MM.1S (cell line): ENCODE data around the gene DPEP2NB.

ENCODE experiments used
- DNase-seq: peaks from one replicate; pipeline ENCODE4 v3.0.0-alpha.2; 2015
- H2AFZ ChIP-seq: fragments of 300-600 bp; sonication (generic); 2 replicates; pipeline ENCODE4 v1.6.0; 2016; ENCODE audit warnings: antibody characterized with exemption, low read length
- H3F3A ChIP-seq: fragments of 300-600 bp; sonication (generic); 2 replicates; pipeline ENCODE4 v1.6.1; 2016; ENCODE audit warnings: mild to moderate bottlenecking, antibody characterized with exemption, low read length, moderate library complexity, mixed read lengths; ENCODE audit not compliant: insufficient read depth
- H3K27ac ChIP-seq: fragments of 300-600 bp; sonication (generic); 2 replicates; pipeline ENCODE4 v1.5.1; 2016; ENCODE audit warnings: mild to moderate bottlenecking, low read length
- H3K27me3 ChIP-seq: fragments of 300-600 bp; sonication (generic); replicated peaks from 2 replicates; pipeline ENCODE4 v1.6.0; 2016; ENCODE audit warnings: low read length; ENCODE audit not compliant: insufficient read depth
- H3K36me3 ChIP-seq: fragments of 300-600 bp; sonication (generic); replicated peaks from 2 replicates; pipeline ENCODE4 v1.6.1; 2016; ENCODE audit warnings: mild to moderate bottlenecking, low read length, mixed read lengths; ENCODE audit not compliant: insufficient read depth
- H3K4me1 ChIP-seq: fragments of 300-600 bp; sonication (generic); 2 replicates; pipeline ENCODE4 v1.6.1; 2016; ENCODE audit warnings: low read length, mixed read lengths
- H3K4me2 ChIP-seq: fragments of 300-600 bp; sonication (generic); 2 replicates; pipeline ENCODE4 v1.6.0; 2016; ENCODE audit warnings: low read depth, low read length
- H3K4me3 ChIP-seq: fragments of 300-600 bp; sonication (generic); 2 replicates; pipeline ENCODE4 v1.5.1; 2016; ENCODE audit warnings: low read length, mixed read lengths
- H3K79me2 ChIP-seq: fragments of 300-600 bp; sonication (generic); 2 replicates; pipeline ENCODE4 v1.6.1; 2016; ENCODE audit warnings: mixed run types, low read length, mixed read lengths
- H3K9ac ChIP-seq: fragments of 300-600 bp; sonication (generic); 2 replicates; pipeline ENCODE4 v1.6.1; 2016; ENCODE audit warnings: low read length, mixed read lengths
- H3K9me2 ChIP-seq: fragments of 300-600 bp; sonication (generic); replicated peaks from 2 replicates; pipeline ENCODE4 v1.6.1; 2016; ENCODE audit warnings: mild to moderate bottlenecking, low read length, mixed read lengths; ENCODE audit not compliant: insufficient read depth
- H3K9me3 ChIP-seq: fragments of 300-600 bp; sonication (generic); replicated peaks from 2 replicates; pipeline ENCODE4 v1.6.1; 2016; ENCODE audit warnings: mild to moderate bottlenecking, low read length, mixed read lengths; ENCODE audit not compliant: insufficient read depth
- H4K20me1 ChIP-seq: fragments of 300-600 bp; sonication (generic); 2 replicates; pipeline ENCODE4 v1.6.1; 2016; ENCODE audit warnings: mild to moderate bottlenecking, low read length, moderate library complexity, mixed read lengths; ENCODE audit not compliant: insufficient read depth
- EZH2 ChIP-seq: fragments of 300-600 bp; sonication (generic); optimal IDR thresholded peaks from 2 replicates; pipeline ENCODE3; 2017; ENCODE audit warnings: low read depth, mild to moderate bottlenecking, antibody characterized with exemption, low read length, mixed read lengths
- EZH2phosphoT487 ChIP-seq: fragments of 300-600 bp; sonication (generic); IDR thresholded peaks from 2 replicates; pipeline ENCODE4 v1.6.1; 2018; ENCODE audit warnings: antibody characterized with exemption, low read length
- TF ChIP-seq, protein P1 (sequence below): fragments of 300-600 bp; sonication (generic); IDR thresholded peaks from 2 replicates; pipeline ENCODE4 v1.5.1; 2016; ENCODE audit warnings: antibody characterized with exemption, low read length, mixed read lengths

The DPEP2NB gene

DNA sequence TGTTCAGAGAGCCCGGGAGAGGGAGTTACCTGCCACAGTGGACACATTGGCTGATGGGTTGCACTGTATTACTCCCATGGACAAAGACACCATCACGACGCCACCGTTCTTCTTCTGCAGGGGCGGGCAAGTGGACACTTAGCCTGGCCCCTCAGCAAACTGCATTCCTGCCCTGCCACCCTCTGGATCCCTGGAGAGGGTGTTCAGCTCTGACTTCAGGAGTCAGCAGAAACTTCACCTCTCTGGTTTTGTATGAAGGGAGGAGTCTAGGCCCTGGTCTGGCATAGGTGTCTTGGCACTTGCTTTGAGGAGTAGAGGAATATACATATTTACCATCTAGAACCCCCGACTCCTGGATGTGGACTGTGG lies 25.7 kb downstream of the DPEP2NB start:
- no peak overlapping the region for H2AFZ ChIP-seq
- no peak overlapping the region for H3K9ac ChIP-seq
- H3F3A ChIP-seq, result peaks cover under 1% of the 10 kb centered on the region
- H3K9me2 ChIP-seq, result no peaks in the 10 kb centered on the region
- H3K27ac ChIP-seq, result no peak overlapping the region
- no peak overlapping the region for H3K4me3 ChIP-seq
- H3K27me3 ChIP-seq, result no peaks in the 10 kb centered on the region
- no peaks in the 10 kb centered on the region for H3K36me3 ChIP-seq
- no peak for TF ChIP-seq EZH2phosphoT487
- TF ChIP-seq, protein P1, sequence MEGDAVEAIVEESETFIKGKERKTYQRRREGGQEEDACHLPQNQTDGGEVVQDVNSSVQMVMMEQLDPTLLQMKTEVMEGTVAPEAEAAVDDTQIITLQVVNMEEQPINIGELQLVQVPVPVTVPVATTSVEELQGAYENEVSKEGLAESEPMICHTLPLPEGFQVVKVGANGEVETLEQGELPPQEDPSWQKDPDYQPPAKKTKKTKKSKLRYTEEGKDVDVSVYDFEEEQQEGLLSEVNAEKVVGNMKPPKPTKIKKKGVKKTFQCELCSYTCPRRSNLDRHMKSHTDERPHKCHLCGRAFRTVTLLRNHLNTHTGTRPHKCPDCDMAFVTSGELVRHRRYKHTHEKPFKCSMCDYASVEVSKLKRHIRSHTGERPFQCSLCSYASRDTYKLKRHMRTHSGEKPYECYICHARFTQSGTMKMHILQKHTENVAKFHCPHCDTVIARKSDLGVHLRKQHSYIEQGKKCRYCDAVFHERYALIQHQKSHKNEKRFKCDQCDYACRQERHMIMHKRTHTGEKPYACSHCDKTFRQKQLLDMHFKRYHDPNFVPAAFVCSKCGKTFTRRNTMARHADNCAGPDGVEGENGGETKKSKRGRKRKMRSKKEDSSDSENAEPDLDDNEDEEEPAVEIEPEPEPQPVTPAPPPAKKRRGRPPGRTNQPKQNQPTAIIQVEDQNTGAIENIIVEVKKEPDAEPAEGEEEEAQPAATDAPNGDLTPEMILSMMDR, result no peak
- no peak for TF ChIP-seq EZH2
- H3K79me2 ChIP-seq, result no peaks in the 10 kb centered on the region
- H3K4me1 ChIP-seq, result peaks cover 17% of the 10 kb centered on the region
- H3K4me2 ChIP-seq, result no peak overlapping the region
- H4K20me1 ChIP-seq, result no peaks in the 10 kb centered on the region
- no peaks in the 10 kb centered on the region for H3K9me3 ChIP-seq
- DNase-seq, result no peak

DNA sequence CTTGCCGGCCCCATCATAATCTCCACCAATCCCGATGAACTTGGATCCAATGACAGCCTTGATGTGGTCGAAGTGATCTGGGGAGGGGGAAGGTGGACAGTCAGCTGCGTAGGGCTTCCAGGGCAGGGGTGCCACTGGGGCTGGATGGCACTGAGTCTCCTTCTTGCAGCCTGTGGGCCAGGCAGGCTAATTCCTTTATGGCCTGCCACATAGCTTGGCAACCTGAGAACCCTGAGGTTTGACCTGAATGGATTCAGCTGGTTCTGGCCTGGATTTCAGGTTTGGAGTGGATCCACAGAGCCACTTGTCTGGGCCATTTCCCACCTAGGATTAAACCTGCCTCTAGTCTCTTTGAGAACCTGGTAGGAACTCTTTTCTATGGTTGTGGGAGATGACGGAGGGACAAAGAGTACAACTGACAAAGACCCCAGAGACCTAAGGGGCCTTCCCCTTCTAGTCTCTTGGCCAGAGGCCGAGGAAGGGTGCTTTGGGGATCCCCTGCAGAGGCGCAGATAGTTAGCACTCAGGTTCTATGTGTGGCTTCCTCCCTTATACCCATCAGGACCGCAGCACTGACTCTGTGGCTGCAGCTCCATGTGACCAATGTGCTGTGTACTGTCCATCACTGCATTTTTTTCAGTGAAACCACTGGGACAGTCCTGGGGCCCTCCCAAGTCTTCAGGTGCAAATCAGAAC lies 26.2 kb downstream of the DPEP2NB start:
- Histone ChIP-seq H3K27me3 (no peaks in the 10 kb centered on the region), H3F3A (peaks cover 6% of the 10 kb centered on the region), H3K9me3 (no peaks in the 10 kb centered on the region), H4K20me1 (no peaks in the 10 kb centered on the region), H3K36me3 (no peaks in the 10 kb centered on the region), H3K4me3 (no peak overlapping the region), H3K27ac (no peak overlapping the region), H3K4me2 (no peak overlapping the region), H3K9ac (no peak overlapping the region), H3K79me2 (no peaks in the 10 kb centered on the region), H3K4me1 (peaks cover 20% of the 10 kb centered on the region), H3K9me2 (no peaks in the 10 kb centered on the region), H2AFZ (no peak overlapping the region)
- TF ChIP-seq EZH2 (no peak), EZH2phosphoT487 (no peak)
- TF ChIP-seq, protein P1, result no peak
- DNase-seq, result no peak

DNA sequence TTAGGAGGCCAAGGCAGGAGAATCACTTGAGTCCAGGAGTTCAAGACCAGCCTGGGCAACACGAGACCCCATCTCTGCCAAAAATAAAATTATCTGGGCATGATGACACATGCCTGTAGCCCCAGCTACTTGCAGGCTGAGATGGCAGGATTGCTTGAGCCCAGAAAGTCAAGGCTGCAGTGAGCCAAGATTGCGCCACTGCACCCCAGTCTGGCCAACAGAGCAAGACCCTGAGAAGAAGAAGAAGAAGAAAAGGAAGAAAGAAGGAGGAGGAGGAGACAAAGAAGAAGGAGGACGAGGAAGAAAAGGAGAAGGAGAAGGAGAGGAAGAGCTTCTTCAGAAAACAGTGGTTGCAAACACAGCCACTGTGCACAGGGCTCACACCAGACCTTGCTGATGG lies 27.0 kb downstream of the DPEP2NB start:
- Histone ChIP-seq H2AFZ (no peak overlapping the region), H3K27ac (no peak overlapping the region), H3K9me3 (no peaks in the 10 kb centered on the region), H3K9ac (no peak overlapping the region), H3K4me2 (no peak overlapping the region), H3K4me3 (no peak overlapping the region), H3K4me1 (peaks cover 19% of the 10 kb centered on the region), H3K27me3 (no peaks in the 10 kb centered on the region), H3K9me2 (no peaks in the 10 kb centered on the region), H3K36me3 (no peaks in the 10 kb centered on the region), H3K79me2 (no peaks in the 10 kb centered on the region), H4K20me1 (no peaks in the 10 kb centered on the region), H3F3A (peaks cover 7% of the 10 kb centered on the region)
- DNase-seq, result no peak
- no peak for TF ChIP-seq EZH2

DNA sequence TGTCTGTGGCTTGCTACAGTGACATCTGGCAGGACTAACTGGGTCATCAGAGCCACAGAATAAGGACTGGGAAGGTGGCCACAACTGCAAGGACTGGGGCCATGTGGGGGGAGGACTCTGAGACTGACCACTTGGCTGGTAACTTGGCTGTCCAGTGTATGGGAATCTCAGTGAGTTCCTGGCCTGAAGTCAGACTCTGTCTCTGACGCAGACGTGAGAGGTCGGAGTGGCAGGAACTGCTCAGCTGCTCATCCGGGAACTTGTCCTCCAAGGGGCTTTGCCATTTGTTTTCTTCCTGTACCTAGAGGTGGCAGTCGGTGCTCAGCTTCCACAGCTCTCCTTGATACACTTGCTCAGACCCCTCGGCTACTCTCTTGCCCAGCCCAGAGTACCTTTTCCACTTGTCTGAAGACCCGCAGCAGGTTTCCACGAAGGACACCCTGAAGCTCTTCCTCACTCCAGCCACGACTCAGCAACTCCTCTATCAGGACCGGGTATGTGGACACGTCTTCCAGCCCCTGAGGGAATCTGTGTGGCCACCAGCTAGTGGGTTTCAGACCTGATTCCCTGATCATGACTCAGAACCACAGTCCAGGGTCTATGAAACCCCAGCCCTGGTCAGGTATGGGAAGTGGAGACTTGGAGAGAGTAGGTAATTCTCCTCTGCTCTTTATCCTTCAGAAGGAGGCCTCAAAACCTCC lies 28.1 kb downstream of the DPEP2NB start:
- no peaks in the 10 kb centered on the region for H3K27me3 ChIP-seq
- DNase-seq, result no peak
- H3K4me3 ChIP-seq, result no peak overlapping the region
- H2AFZ ChIP-seq, result no peak overlapping the region
- H3K36me3 ChIP-seq, result no peaks in the 10 kb centered on the region
- H4K20me1 ChIP-seq, result no peaks in the 10 kb centered on the region
- H3F3A ChIP-seq, result peaks cover 7% of the 10 kb centered on the region
- H3K4me1 ChIP-seq, result peaks cover 10% of the 10 kb centered on the region; the same call in 1 of the 2 replicates
- no peak overlapping the region for H3K9ac ChIP-seq
- H3K9me2 ChIP-seq, result no peaks in the 10 kb centered on the region
- H3K4me2 ChIP-seq, result no peak overlapping the region
- no peaks in the 10 kb centered on the region for H3K9me3 ChIP-seq
- H3K79me2 ChIP-seq, result no peaks in the 10 kb centered on the region
- H3K27ac ChIP-seq, result no peak overlapping the region
- no peak for TF ChIP-seq EZH2
- no peak for TF ChIP-seq EZH2phosphoT487
- TF ChIP-seq, protein P1, result no peak
